Measurements from ENCODE around the gene EFNA4. TPM values are rescaled to one million over a fixed set of nuclear protein-coding genes. Genes with fewer than 3 reads are reported as not detected.

The EFNA4 gene
- total RNA-seq, 2 donors from 2014 or later: 4.7 to 5.6 TPM

GRCh38 chr1:155037851-155038441, 25.6 kb upstream of the EFNA4 start:
- no peak overlapping the region for H3K4me3 ChIP-seq
- no peaks in the 10 kb centered on the region for H3K36me3 ChIP-seq (replicated peaks in 1 of 2; ENCODE audit: insufficient read depth in 1 of 2, low read depth in 2 of 2)
- WGBS, 2 donors: 70 to 75% methylated on average over 6 of the region's 6 CpGs
- intact Hi-C loops (cut with DNase I): no loop called here
- DNase-seq (no peak), ATAC-seq (no peak)
- no peaks in the 10 kb centered on the region for H3K27me3 ChIP-seq
- no peak for TF ChIP-seq POLR2A (IDR thresholded peaks at IDR 0.05)
- TF ChIP-seq, protein P1, sequence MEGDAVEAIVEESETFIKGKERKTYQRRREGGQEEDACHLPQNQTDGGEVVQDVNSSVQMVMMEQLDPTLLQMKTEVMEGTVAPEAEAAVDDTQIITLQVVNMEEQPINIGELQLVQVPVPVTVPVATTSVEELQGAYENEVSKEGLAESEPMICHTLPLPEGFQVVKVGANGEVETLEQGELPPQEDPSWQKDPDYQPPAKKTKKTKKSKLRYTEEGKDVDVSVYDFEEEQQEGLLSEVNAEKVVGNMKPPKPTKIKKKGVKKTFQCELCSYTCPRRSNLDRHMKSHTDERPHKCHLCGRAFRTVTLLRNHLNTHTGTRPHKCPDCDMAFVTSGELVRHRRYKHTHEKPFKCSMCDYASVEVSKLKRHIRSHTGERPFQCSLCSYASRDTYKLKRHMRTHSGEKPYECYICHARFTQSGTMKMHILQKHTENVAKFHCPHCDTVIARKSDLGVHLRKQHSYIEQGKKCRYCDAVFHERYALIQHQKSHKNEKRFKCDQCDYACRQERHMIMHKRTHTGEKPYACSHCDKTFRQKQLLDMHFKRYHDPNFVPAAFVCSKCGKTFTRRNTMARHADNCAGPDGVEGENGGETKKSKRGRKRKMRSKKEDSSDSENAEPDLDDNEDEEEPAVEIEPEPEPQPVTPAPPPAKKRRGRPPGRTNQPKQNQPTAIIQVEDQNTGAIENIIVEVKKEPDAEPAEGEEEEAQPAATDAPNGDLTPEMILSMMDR (IDR thresholded peaks at IDR 0.05): no peak
- H3K4me1 ChIP-seq: no peaks in the 10 kb centered on the region
- no peaks in the 10 kb centered on the region for H3K9me3 ChIP-seq
- H3K27ac ChIP-seq: no peak overlapping the region

DNA sequence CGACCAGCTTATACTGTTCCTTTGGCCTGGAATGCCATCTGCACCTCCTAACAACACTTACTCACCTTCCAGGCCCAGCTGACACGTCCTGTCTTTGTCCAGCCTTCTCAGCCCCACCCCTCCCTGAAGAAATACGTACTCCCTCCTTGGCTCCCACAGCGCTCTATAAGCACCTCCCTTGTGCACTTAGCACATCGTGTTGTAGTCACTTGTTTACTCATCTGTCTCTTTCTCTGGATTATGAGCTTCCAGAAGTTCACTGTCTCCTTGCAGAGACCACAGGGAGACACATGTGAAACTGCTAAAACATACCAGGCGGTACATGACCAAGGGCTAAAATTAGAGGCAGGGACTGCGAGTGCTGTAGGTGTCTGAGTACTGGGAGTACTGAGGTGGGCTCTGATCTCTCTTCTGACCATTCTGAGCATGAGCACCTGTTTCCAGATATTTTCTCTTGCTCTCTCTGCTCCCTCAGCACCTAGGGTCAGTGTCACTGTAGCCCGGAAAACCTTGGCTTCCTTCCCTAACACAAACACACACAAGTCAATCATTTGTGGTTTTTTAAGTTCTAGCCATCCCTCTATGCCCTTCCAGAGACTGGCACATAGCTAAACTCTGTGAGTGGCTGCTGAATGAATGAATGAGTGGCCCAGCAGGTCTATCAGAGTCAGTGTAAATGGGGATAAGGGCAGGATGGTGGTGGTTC, 24.8 kb upstream of the EFNA4 start:
- no peaks in the 10 kb centered on the region for H3K9me3 ChIP-seq
- H3K4me1 ChIP-seq: no peaks in the 10 kb centered on the region
- 50 to 55% methylated on average over 8 of the region's 8 CpGs for WGBS, 2 donors
- no peak for DNase-seq
- H3K4me3 ChIP-seq: no peak overlapping the region
- H3K27ac ChIP-seq: no peak overlapping the region
- no peak for ATAC-seq
- no peaks in the 10 kb centered on the region for H3K27me3 ChIP-seq
- intact Hi-C loops (cut with DNase I): no loop called here
- no peaks in the 10 kb centered on the region for H3K36me3 ChIP-seq (replicated peaks in 1 of 2; ENCODE audit: insufficient read depth in 1 of 2, low read depth in 2 of 2)
- no peak for TF ChIP-seq POLR2A (IDR thresholded peaks at IDR 0.05)
- TF ChIP-seq, protein P1 (IDR thresholded peaks at IDR 0.05): no peak

DNA sequence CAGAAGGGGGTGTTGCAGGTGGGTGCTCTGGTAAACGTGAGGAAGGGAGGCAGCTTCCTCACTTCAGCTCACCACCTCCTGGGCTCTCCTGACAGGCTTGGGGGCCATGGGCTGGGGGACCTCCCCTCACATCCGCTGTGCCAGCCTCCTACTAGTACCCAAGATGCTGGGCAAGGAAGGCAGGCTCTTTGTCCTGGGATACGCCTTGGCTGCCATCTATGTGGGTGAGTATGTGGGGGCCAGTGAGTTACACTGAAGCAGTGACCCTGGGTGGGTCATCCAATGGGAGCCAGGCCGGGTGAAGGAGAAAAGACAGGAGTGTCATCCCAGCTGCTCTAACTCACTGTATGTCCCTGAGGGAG, 24.3 kb upstream of the EFNA4 start:
- no peak overlapping the region for H3K4me3 ChIP-seq
- H3K27ac ChIP-seq: no peak overlapping the region
- H3K9me3 ChIP-seq: no peaks in the 10 kb centered on the region
- no peak for TF ChIP-seq POLR2A (IDR thresholded peaks at IDR 0.05)
- TF ChIP-seq, protein P1 (IDR thresholded peaks at IDR 0.05): no peak
- H3K27me3 ChIP-seq: no peaks in the 10 kb centered on the region
- WGBS, 2 donors: 69 to 100% methylated on average over 1 to 4 of the region's 4 CpGs
- ATAC-seq (no peak), DNase-seq (no peak)
- no peaks in the 10 kb centered on the region for H3K4me1 ChIP-seq
- intact Hi-C loops (cut with DNase I): no loop called here
- no peaks in the 10 kb centered on the region for H3K36me3 ChIP-seq (replicated peaks in 1 of 2; ENCODE audit: insufficient read depth in 1 of 2, low read depth in 2 of 2)

DNA sequence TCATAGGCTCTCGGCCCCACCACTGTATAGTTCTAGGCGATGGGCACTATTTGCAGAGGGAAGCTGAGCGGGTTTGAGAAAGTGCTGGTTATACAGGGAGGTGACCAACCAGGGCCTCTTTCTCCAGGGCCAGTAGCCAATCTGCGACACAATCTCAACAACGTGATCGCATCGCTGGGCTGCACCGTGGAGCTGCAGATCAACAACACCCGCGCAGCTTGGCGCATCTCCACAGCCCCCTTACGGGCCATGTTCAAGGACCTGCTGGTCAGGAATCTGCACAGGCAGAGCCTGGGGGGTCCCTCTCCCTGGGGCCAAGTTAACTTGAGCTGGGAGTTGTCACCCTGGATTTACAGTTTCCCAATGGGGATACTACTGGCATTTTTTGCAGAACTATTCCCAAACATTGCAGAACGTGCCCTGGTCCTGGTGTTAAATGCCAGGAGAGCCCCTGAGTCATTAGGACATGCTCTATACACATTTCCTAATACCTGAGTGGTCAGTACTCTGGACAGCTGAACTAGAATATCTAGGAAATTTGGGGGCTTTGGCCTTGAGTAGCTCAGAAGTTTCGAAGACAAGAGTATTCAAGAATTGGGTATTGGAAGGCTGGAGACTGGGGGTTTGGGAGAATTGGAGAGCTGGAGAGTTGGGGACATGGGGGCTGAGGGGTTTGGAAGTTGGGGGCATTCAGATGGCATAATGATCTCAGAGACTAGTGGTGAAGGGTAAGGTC, 23.0 kb upstream of the EFNA4 start:
- intact Hi-C loops (cut with DNase I): no loop called here
- Histone ChIP-seq H3K27ac (no peak overlapping the region), H3K27me3 (no peaks in the 10 kb centered on the region), H3K4me1 (peaks cover 6% of the 10 kb centered on the region), H3K4me3 (no peak overlapping the region), H3K9me3 (no peaks in the 10 kb centered on the region), H3K36me3 (replicated peaks in 1 of 2; ENCODE audit: insufficient read depth in 1 of 2, low read depth in 2 of 2) (no peaks in the 10 kb centered on the region)
- WGBS, 2 donors: 79 to 88% methylated on average over 12 to 14 of the region's 14 CpGs
- ATAC-seq: no peak
- no peak for TF ChIP-seq POLR2A (IDR thresholded peaks at IDR 0.05)
- TF ChIP-seq, protein P1 (IDR thresholded peaks at IDR 0.05): no peak
- no peak for DNase-seq

Measured in body of pancreas (tissue), 4 donors.